GM19025 (cell line): Measurements from ENCODE around the gene WDR49.

Experiments used
- ATAC-seq: cut with Tn5 transposase; IDR thresholded peaks from one replicate; pipeline ENCODE4 v1.9.1; 2021; ENCODE audit warnings: mild to moderate bottlenecking, low read depth, moderate library complexity; ENCODE audit not compliant: unreplicated experiment

Gene WDR49

GRCh38 chr3:167497903-167498302 lies 155.8 kb downstream of the WDR49 start:
- ATAC-seq, result no peak

DNA sequence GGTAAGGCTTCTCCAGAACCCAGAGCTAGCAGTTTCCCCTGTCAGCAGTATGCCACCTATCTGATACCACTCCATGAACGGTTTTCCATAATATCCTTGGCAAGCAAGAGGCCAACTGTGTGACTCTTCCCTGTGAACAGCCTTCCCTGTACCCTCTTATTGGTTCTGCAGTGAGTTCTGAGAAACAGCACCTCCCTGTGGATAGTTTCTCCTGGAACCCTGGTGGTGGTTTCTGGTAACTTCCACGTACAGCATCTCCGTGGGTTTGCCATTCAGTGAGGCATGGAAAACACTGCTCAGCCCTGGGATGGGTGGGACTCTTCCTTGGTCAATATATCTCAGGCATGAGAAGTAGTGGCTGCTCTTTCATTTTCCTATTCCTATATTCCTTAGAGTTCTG lies 160.5 kb downstream of the WDR49 start:
- ATAC-seq, result no peak

DNA sequence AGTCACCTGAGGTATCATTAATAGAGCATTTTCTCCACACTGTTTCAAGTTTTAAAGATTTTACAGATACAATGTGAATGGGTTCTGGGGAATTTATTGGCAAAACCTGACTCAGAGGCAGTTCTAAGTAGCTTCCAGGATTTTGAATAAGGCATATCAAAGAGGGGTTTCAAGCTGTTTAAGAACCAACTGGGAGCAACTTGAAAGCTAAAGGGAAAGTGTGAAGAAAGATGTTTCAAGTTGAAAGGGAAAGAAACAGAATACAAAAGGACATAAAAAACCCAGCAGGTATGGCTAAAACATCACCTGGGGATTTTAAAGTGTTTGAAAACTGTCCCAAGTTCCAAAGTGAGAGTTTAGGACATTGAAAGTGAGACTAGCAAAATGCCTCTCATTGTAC lies 162.1 kb downstream of the WDR49 start:
- no peak for ATAC-seq

- ATAC-seq, result no peak
Observed at GRCh38 chr3:167489571-167489970, 164.2 kb downstream of the WDR49 start.

GRCh38 chr3:167487556-167487955 lies 166.2 kb downstream of the WDR49 start:
- no peak for ATAC-seq

DNA sequence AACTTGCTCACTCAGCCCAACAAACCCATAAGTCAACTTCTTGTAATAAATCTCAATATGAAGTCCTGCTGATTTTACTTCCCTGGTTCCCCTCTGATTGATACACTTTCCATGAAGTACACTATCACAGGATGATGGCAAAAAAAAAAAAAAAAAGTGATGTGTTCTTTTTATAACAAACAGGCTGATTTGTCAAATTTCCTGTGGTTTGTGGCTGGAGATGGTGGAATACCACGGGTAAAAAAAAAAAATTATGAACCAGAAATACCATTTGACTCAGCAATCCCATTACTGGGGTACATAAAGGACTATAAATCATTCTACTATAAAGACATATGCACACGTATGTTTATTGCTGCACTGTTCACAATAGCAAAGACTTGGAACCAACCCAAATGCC lies 169.2 kb downstream of the WDR49 start:
- ATAC-seq, result no peak

GRCh38 chr3:167483708-167484475 lies 169.8 kb downstream of the WDR49 start:
- ATAC-seq, result no peak

- ATAC-seq, result no peak
Observed at GRCh38 chr3:167481164-167481563, 172.6 kb downstream of the WDR49 start.

- no peak for ATAC-seq
Observed at GRCh38 chr3:167480748-167481147, 173.0 kb downstream of the WDR49 start.

DNA sequence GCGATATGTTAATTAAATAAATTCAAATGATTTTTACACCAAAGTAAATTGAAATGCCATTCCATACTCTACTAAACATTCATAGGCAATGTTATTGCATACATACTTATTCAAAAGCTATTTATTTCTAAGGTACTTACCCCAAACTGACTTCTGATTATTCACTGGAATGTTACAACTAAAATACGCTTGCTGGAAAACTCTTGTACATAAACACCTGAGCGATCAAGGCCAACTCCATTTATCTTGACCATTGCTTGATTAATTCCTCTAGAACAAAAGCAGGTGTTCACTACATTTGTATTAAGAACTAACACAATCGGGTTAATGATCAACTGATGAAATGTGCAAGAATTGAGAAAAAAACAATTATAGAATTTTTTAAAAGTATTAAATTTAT lies 179.9 kb downstream of the WDR49 start, which contains the start of gene SERPINI2:
Gene SERPINI2 (minus strand): TSS at position 180 of the 400 bp plus-strand sequence. CDS start 2,208 bp downstream, outside the sequence.
- no peak for ATAC-seq

- ATAC-seq, result no peak
Observed at GRCh38 chr3:167469381-167469780, 184.4 kb downstream of the WDR49 start.

DNA sequence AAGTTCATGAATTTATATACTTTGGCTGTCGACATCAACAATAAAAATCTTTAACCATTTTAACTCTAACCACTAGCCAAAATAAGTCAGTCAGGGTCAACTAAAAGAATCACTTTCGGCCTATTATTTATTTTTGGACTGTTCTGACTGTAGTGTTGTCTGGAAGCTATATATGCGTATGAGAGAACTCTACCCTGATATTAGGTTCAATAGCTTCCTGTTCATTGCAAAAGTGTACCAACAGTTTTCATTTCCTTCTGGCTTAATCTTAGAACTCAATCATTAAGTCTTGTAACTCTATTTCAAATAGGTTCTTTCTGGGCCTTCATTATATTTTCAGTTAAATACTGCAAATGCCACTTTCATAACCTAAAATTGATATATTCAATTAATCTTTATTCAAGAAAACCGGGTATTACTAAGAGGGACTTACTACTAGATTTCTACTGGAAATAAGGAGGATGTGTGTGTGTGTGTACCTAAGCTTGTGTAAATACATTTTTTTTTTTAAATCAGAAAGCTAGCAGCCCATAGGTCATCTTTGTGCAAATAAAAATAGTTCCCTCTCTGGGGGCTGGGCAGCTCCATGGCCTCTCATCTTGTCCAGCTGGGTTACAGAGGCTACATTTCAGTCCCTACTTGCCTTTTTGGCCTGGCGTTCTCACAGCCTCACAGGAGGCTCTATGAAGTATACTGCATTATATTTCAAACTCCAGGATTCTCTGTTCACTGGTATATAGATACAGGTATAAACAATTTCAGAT lies 185.7 kb downstream of the WDR49 start:
- no peak for ATAC-seq

DNA sequence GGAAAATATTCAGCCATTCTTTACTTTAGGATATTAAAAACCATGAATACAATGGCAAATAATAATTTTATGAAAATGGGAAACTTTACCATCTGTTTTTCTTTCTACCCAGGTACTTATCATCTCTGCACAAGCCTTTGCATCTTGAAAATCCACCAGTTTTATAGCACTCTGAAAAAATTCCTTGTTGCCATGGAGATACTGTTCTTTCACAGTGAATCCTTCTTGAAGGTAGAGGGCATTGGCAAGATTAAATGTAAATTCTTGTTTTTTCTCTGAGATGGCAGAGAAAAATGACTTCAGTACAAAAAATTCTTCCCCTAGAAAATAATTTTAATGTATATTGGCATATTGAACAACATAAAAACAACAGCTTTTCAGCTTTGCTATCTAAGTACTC lies 186.8 kb downstream of the WDR49 start:
- no peak for ATAC-seq

DNA sequence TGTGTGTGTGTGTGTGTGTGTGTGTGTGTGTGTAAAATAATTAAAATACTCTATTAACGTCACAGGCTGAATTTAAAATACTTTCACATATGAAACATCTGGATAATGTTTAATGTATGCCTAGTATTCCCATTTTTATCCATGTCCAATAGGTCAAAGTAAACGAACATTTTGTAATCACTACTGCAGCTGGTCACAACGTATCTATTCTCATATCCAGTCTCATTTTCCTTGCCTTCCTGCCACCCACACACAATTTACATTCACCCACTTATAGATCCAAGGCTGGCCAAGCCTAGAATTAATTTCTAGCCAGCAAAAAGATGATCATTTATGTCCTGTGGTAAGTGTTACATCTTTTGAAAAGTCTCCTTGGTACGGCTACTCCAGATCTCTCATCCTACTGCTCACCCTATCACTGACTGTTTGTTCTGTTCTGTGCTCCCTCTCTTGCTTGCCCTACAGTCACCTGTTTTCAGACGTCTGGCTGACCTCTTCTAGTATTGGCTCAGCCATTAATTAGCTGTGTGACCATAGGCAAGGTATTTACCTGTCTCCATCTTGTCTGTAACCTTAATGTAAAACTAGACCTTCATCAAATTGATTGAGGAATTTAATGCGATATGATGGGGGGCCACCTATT lies 197.5 kb downstream of the WDR49 start:
- ATAC-seq, result no peak

DNA sequence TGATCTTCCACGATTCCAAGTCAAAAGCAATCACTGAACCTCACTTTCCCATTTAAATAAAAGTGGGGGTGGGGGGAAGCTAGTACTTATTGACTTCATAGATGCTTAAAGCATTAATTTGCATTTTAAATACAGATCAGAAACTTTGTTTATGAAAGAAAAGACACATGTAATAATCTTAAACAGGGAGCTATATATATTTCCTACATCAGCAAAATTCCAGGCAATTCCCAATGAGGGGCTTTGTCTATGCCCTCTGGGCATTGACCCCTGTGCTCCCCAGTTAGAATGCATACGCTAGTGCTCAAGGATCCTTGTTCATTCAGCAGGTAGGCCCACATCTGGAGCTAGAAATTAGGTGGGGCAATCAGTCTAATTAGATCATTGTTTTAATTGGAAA lies 199.9 kb downstream of the WDR49 start:
- ATAC-seq, result no peak

GRCh38 chr3:167451282-167451681 lies 202.5 kb downstream of the WDR49 start:
- no peak for ATAC-seq

DNA sequence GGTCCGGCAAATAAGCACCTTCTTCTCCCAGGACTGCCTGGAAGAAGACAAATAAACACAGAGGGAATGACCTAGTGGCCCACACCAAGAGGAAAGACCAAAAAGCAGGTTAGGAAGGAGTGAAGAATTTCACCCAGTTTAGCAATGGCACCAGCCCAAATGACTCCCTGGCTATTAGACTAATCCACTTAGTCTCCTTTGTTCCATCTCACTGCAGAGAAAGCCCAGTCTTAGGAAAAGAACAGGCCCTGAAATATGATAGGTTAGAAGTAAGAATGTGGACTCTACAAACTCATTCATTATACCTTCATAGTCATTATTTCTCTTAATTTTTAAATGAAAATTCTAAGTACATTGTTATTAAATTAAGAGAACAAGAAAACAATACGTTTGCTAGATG lies 203.1 kb downstream of the WDR49 start:
- no peak for ATAC-seq

GRCh38 chr3:167450195-167450594 lies 203.5 kb downstream of the WDR49 start:
- ATAC-seq, result no peak

- no peak for ATAC-seq
Observed at GRCh38 chr3:167445491-167445890, 208.3 kb downstream of the WDR49 start.

- no peak for ATAC-seq
Observed at GRCh38 chr3:167441256-167441655, 212.5 kb downstream of the WDR49 start.

DNA sequence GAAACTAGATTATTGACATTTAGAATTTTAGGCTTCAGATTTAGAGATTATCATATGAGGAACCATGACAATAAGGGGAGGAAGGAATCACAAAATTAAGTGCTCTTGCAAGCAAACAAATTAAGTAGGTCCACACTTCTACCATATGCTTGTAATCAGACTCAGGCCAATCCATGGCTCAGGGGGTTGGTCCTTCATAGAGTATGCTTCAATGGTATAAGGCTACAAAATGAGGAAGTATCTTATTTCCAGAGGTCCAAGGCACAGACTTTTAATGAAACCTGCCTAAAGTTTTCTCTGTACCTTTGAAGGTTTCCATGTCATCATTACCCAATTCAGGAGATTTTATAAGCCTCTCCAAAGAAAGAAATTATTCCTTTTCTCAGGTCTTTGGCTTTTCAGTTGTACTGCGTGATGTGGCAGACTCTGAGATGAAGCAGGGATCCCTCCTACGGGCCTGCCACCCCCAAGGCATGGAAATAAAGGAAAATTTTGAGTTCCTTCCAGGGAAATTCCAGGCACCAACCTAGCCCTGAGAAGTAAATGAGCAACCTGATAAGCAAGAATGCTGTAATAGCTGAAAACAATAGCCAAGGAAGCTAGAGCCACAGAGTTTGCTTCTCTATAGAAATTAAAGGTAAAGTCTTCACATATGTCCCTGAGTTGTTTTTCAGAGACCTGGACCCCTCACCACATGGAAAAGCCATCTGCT lies 216.2 kb downstream of the WDR49 start:
- no peak for ATAC-seq
